SW 1271 (cell line): ENCODE results near the gene LHX6.

Experiments used
- DNase-seq, 2 experiments: peaks; one replicate each; lab custom pipeline; 2025; lab: John Stamatoyannopoulos, UW

The LHX6 gene

GRCh38 chr9:122228568-122229484 lies at the start of gene LHX6:
Gene LHX6, minus strand, starts transcription at chr9:122228957. Its CDS starts 217 bp downstream, at chr9:122228740.
- DNase-seq, result no peak

GRCh38 chr9:122277285-122277897 lies 48.6 kb upstream of the LHX6 start:
- no peak for DNase-seq

- DNase-seq, result no peak
Observed at GRCh38 chr9:122276096-122276495, 47.3 kb upstream of the LHX6 start.

- no peak for DNase-seq
Observed at GRCh38 chr9:122274055-122274454, 45.3 kb upstream of the LHX6 start.

GRCh38 chr9:122268041-122268814 lies 39.5 kb upstream of the LHX6 start:
- no peak for DNase-seq

GRCh38 chr9:122265149-122265915 lies 36.6 kb upstream of the LHX6 start:
- peak; percentile 47 to 77 for DNase-seq

- DNase-seq, result peak; percentile 87 to 89
Observed at GRCh38 chr9:122264360-122265148, 35.8 kb upstream of the LHX6 start, which contains the start of the genes MRRF and RBM18. Gene MRRF, plus strand, starts transcription at chr9:122264882. Its CDS starts 6,010 bp downstream, at chr9:122270892. Gene RBM18, minus strand, starts transcription at chr9:122264840. Its CDS starts 3,348 bp downstream, at chr9:122261492.

GRCh38 chr9:122263699-122264349 lies 35.1 kb upstream of the LHX6 start:
- no peak for DNase-seq

GRCh38 chr9:122262073-122262472 lies 33.3 kb upstream of the LHX6 start:
- no peak for DNase-seq

- no peak for DNase-seq
Observed at GRCh38 chr9:122261469-122261881, 32.7 kb upstream of the LHX6 start.

GRCh38 chr9:122258886-122259415 lies 30.2 kb upstream of the LHX6 start:
- no peak for DNase-seq

GRCh38 chr9:122256206-122256605 lies 27.4 kb upstream of the LHX6 start:
- DNase-seq, result no peak

- no peak for DNase-seq
Observed at GRCh38 chr9:122254761-122255160, 26.0 kb upstream of the LHX6 start.

GRCh38 chr9:122252796-122253195 lies 24.0 kb upstream of the LHX6 start:
- no peak for DNase-seq

GRCh38 chr9:122251351-122251750 lies 22.6 kb upstream of the LHX6 start:
- no peak for DNase-seq

GRCh38 chr9:122248448-122248865 lies 19.7 kb upstream of the LHX6 start:
- no peak for DNase-seq

GRCh38 chr9:122246666-122247065 lies 17.9 kb upstream of the LHX6 start:
- no peak for DNase-seq

GRCh38 chr9:122244349-122244748 lies 15.6 kb upstream of the LHX6 start:
- no peak for DNase-seq

- no peak for DNase-seq
Observed at GRCh38 chr9:122239722-122240121, 11.0 kb upstream of the LHX6 start.

- no peak for DNase-seq
Observed at GRCh38 chr9:122236681-122237080, 7.9 kb upstream of the LHX6 start.
